Liver (tissue), 9 donors: Measurements from ENCODE around the gene PUS3. TPM values are rescaled to one million over a fixed set of nuclear protein-coding genes. Genes with fewer than 3 reads are reported as not detected.
A peak's percentile ranks its signal among the peaks of the same experiment; 100 is the strongest.

Source experiments
- DNase-seq: peaks from one replicate; pipeline ENCODE4 v3.0.0-alpha.2; 2017; ENCODE audit warnings: low spot score
- H3K27ac ChIP-seq, 2 donors: one replicate each; pipeline ENCODE4 v1.7.0; 2013; ENCODE audit warnings: inconsistent platforms in 2 of 2, low read length in 2 of 2, control low read depth in 1 of 2, low read depth in 1 of 2, mild to moderate bottlenecking in 1 of 2
- H3K27me3 ChIP-seq, 4 donors: one replicate each; pipeline versions ENCODE4 v1.6.1 to v1.7.0; 2013; ENCODE audit warnings: low read length in 3 of 4, inconsistent platforms in 1 of 4, mild to moderate bottlenecking in 1 of 4, moderate library complexity in 1 of 4; ENCODE audit not compliant: control insufficient read depth in 4 of 4, insufficient read depth in 4 of 4
- H3K36me3 ChIP-seq, 4 donors: one replicate each; pipeline versions ENCODE4 v1.6.1 to v1.7.0; 2013; ENCODE audit warnings: low read length in 3 of 4, mild to moderate bottlenecking in 3 of 4, low read depth in 1 of 4, moderate library complexity in 1 of 4; ENCODE audit not compliant: control insufficient read depth in 4 of 4, insufficient read depth in 3 of 4
- H3K4me1 ChIP-seq, 4 donors: one replicate each; pipeline versions ENCODE4 v1.6.1 to v1.7.0; 2013; ENCODE audit warnings: low read length in 3 of 4, mild to moderate bottlenecking in 3 of 4, moderate library complexity in 1 of 4; ENCODE audit not compliant: control insufficient read depth in 4 of 4, insufficient read depth in 4 of 4
- H3K4me3 ChIP-seq, 3 donors: one replicate each; pipeline versions ENCODE4 v1.6.1 to v1.7.0; 2013; ENCODE audit warnings: low read length in 3 of 3, control low read depth in 1 of 3, low read depth in 1 of 3, mild to moderate bottlenecking in 1 of 3
- H3K9ac ChIP-seq, 2 donors: one replicate each; pipeline ENCODE4 v1.7.0; 2013; ENCODE audit warnings: low read length in 2 of 2, mild to moderate bottlenecking in 2 of 2, moderate library complexity in 2 of 2, control low read depth in 1 of 2, low read depth in 1 of 2
- H3K9me3 ChIP-seq, 4 donors: one replicate each; pipeline versions ENCODE4 v1.6.1 to v1.7.0; 2013; ENCODE audit warnings: low read length in 3 of 4; ENCODE audit not compliant: control insufficient read depth in 4 of 4
- EGR1 ChIP-seq, 2 donors: IDR thresholded peaks; 2 replicates each; pipeline ENCODE4 v1.6.1; 2016 to 2018; ENCODE audit warnings: antibody characterized with exemption in 2 of 2, low read depth in 2 of 2
- FOXA1 ChIP-seq: IDR thresholded peaks from 2 replicates; pipeline ENCODE4 v1.6.1; 2016; ENCODE audit warnings: antibody characterized with exemption
- FOXA2 ChIP-seq: IDR thresholded peaks from 2 replicates; pipeline ENCODE4 v1.6.1; 2016; ENCODE audit warnings: antibody characterized with exemption
- HNF4A ChIP-seq, 2 donors: conservative IDR thresholded peaks; 2 replicates each; pipeline ENCODE4 v1.6.1; 2016; ENCODE audit warnings: antibody characterized with exemption in 2 of 2, mild to moderate bottlenecking in 2 of 2
- JUND ChIP-seq, 2 donors: IDR thresholded peaks; 2 replicates each; pipeline ENCODE4 v1.6.1; 2016; ENCODE audit warnings: antibody characterized with exemption in 2 of 2
- NR2F2 ChIP-seq: IDR thresholded peaks from 2 replicates; pipeline ENCODE4 v1.6.1; 2016; ENCODE audit warnings: antibody characterized with exemption
- RAD21 ChIP-seq, 2 donors: IDR thresholded peaks; 2 replicates each; pipeline ENCODE4 v1.6.1; 2016; ENCODE audit warnings: antibody characterized with exemption in 2 of 2, mild to moderate bottlenecking in 2 of 2
- SP1 ChIP-seq: IDR thresholded peaks from 2 replicates; pipeline ENCODE4 v1.6.1; 2018; ENCODE audit warnings: antibody characterized with exemption, mild to moderate bottlenecking
- TAF1 ChIP-seq: conservative IDR thresholded peaks from 2 replicates; pipeline ENCODE4 v1.6.1; 2016; ENCODE audit warnings: antibody characterized with exemption, mild to moderate bottlenecking
- YY1 ChIP-seq: IDR thresholded peaks from 2 replicates; pipeline ENCODE4 v1.6.1; 2016; ENCODE audit warnings: antibody characterized with exemption, mild to moderate bottlenecking
- WGBS: extraction: QIAGEN DNeasy Blood & Tissue Kit; methylation state at CpG from one replicate; pipeline ENCODE4 v1.1.7; 2013; 5-methylcytosine and 5-hydroxymethylcytosine counted together
- polyA plus RNA-seq, 2 donors: library from polyadenylated mRNA; stranded (reverse) in 1 of 2; unstranded in 1 of 2; fragments of 200-250 nt in 1 of 2; fragments of >200 nt in 1 of 2; fragmentation: Nextera tagmentation in 1 of 2; extraction: Ambion mirVana in 1 of 2; gene quantifications; one replicate each; pipeline versions ENCODE4 v1.2.1 to v1.2.3, GENCODE V29; 2013 to 2015
- total RNA-seq, 2 donors: library from RNA; depleted of rRNA; stranded (reverse); fragments of >200 nt; gene quantifications; one replicate each; pipeline ENCODE4 v1.2.3, GENCODE V29; 2014
- TF ChIP-seq, protein P1 (sequence below): IDR thresholded peaks from 2 replicates; pipeline ENCODE4 v1.6.1; 2016; ENCODE audit warnings: antibody characterized with exemption
- TF ChIP-seq, protein P2 (sequence below): fragments of 150-350 bp; IDR thresholded peaks from 2 replicates; pipeline ENCODE4 v1.5.1; 2017; ENCODE audit warnings: improper control_type of control experiment, low read depth, low read length; ENCODE audit not compliant: missing input control
- TF ChIP-seq, protein P3 (sequence below): IDR thresholded peaks from 2 replicates; pipeline ENCODE4 v1.6.1; 2016; ENCODE audit warnings: antibody characterized with exemption
- TF ChIP-seq, protein P4 (sequence below): IDR thresholded peaks from 2 replicates; pipeline ENCODE4 v1.6.1; 2016; ENCODE audit warnings: antibody characterized with exemption, mild to moderate bottlenecking
- TF ChIP-seq, protein P5 (sequence below): IDR thresholded peaks from 2 replicates; pipeline ENCODE4 v1.6.1; 2016; ENCODE audit warnings: antibody characterized with exemption
- donor health status: healthy.
- donor health status: healthy.
- donor health status: healthy.
- donor health status: healthy.
- donor health status: healthy.

PUS3 gene
- total and polyA plus RNA-seq, 4 donors, result 15.5 to 22.2 (median 17.1) TPM

DNA sequence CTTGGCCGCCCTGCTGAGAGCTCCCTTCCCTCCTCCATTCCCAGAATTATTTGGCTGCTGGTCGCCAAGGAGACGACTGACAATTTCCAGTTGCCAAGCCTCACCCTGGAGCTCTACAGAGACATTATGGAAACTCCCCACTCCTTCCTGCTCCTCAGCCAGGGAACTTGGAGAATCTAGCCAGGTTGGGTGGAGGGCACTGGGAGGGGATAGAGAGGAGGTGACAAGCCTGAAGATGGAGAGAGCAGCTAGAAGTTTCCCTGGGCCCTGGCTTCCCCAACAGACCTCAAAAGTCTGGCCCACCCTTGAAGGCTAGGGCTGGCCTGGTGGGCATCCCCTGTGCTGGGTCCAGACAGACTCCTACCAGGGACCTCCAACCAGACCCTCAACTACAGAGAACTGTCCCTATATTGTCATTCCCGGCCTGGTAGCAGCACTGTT, 36.1 kb upstream of the PUS3 start:
- DNase-seq, result no peak
- H3K9me3 ChIP-seq, result no peaks in the 10 kb centered on the region
- H3K4me1 ChIP-seq, result peaks cover 0 to 5% (median 1%) of the 10 kb centered on the region in 4 donors
- H3K4me3 ChIP-seq, result no peak overlapping the region
- no peak overlapping the region for H3K27ac ChIP-seq
- 75% methylated on average over 4 of the region's 4 CpGs for WGBS
- no peaks in the 10 kb centered on the region for H3K36me3 ChIP-seq
- H3K9ac ChIP-seq, result no peak overlapping the region
- no peak for TF ChIP-seq TAF1
- no peak for TF ChIP-seq SP1
- TF ChIP-seq, protein P1, sequence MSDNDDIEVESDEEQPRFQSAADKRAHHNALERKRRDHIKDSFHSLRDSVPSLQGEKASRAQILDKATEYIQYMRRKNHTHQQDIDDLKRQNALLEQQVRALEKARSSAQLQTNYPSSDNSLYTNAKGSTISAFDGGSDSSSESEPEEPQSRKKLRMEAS, result no peak
- no peak for TF ChIP-seq JUND (IDR thresholded peaks at IDR 0.05)
- TF ChIP-seq, protein P2, sequence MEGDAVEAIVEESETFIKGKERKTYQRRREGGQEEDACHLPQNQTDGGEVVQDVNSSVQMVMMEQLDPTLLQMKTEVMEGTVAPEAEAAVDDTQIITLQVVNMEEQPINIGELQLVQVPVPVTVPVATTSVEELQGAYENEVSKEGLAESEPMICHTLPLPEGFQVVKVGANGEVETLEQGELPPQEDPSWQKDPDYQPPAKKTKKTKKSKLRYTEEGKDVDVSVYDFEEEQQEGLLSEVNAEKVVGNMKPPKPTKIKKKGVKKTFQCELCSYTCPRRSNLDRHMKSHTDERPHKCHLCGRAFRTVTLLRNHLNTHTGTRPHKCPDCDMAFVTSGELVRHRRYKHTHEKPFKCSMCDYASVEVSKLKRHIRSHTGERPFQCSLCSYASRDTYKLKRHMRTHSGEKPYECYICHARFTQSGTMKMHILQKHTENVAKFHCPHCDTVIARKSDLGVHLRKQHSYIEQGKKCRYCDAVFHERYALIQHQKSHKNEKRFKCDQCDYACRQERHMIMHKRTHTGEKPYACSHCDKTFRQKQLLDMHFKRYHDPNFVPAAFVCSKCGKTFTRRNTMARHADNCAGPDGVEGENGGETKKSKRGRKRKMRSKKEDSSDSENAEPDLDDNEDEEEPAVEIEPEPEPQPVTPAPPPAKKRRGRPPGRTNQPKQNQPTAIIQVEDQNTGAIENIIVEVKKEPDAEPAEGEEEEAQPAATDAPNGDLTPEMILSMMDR, result no peak
- no peak for TF ChIP-seq RAD21 (IDR thresholded peaks at IDR 0.05)
- TF ChIP-seq HNF4A (conservative IDR thresholded peaks at IDR 0.05), result no peak
- TF ChIP-seq FOXA1, result no peak
- no peak for TF ChIP-seq FOXA2
- TF ChIP-seq, protein P3, sequence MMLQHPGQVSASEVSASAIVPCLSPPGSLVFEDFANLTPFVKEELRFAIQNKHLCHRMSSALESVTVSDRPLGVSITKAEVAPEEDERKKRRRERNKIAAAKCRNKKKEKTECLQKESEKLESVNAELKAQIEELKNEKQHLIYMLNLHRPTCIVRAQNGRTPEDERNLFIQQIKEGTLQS, result no peak
- TF ChIP-seq, protein P4, sequence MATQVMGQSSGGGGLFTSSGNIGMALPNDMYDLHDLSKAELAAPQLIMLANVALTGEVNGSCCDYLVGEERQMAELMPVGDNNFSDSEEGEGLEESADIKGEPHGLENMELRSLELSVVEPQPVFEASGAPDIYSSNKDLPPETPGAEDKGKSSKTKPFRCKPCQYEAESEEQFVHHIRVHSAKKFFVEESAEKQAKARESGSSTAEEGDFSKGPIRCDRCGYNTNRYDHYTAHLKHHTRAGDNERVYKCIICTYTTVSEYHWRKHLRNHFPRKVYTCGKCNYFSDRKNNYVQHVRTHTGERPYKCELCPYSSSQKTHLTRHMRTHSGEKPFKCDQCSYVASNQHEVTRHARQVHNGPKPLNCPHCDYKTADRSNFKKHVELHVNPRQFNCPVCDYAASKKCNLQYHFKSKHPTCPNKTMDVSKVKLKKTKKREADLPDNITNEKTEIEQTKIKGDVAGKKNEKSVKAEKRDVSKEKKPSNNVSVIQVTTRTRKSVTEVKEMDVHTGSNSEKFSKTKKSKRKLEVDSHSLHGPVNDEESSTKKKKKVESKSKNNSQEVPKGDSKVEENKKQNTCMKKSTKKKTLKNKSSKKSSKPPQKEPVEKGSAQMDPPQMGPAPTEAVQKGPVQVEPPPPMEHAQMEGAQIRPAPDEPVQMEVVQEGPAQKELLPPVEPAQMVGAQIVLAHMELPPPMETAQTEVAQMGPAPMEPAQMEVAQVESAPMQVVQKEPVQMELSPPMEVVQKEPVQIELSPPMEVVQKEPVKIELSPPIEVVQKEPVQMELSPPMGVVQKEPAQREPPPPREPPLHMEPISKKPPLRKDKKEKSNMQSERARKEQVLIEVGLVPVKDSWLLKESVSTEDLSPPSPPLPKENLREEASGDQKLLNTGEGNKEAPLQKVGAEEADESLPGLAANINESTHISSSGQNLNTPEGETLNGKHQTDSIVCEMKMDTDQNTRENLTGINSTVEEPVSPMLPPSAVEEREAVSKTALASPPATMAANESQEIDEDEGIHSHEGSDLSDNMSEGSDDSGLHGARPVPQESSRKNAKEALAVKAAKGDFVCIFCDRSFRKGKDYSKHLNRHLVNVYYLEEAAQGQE, result no peak
- TF ChIP-seq, protein P5, sequence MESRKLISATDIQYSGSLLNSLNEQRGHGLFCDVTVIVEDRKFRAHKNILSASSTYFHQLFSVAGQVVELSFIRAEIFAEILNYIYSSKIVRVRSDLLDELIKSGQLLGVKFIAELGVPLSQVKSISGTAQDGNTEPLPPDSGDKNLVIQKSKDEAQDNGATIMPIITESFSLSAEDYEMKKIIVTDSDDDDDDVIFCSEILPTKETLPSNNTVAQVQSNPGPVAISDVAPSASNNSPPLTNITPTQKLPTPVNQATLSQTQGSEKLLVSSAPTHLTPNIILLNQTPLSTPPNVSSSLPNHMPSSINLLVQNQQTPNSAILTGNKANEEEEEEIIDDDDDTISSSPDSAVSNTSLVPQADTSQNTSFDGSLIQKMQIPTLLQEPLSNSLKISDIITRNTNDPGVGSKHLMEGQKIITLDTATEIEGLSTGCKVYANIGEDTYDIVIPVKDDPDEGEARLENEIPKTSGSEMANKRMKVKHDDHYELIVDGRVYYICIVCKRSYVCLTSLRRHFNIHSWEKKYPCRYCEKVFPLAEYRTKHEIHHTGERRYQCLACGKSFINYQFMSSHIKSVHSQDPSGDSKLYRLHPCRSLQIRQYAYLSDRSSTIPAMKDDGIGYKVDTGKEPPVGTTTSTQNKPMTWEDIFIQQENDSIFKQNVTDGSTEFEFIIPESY, result no peak
- no peak for TF ChIP-seq NR2F2
- no peak for TF ChIP-seq YY1
- no peak for TF ChIP-seq EGR1 (IDR thresholded peaks at IDR 0.05; ENCODE audit: low read depth in 2 of 2)
- H3K27me3 ChIP-seq, result no peaks in the 10 kb centered on the region

DNA sequence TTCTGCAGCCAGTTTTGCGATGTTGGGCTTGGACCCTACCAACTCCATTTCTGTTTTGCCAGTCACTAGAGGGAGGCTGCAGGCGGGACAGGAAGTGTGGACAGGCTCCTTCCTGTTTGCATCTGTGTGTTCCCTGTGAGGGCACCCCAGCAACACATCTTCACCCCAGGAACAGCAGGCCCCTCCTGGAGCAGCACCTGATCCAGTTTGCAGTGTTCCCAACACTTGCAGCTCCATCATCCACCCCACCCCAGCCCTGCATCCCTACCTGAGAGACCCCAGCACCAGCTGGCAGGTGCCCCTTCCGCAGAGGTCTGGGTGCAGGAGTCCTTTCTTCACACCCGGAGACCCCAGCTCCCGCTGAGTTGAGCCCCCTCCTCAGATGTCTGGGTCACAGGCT, 35.4 kb upstream of the PUS3 start:
- Histone ChIP-seq H3K36me3 (no peaks in the 10 kb centered on the region), H3K27ac (no peak overlapping the region), H3K9ac (no peak overlapping the region), H3K9me3 (no peaks in the 10 kb centered on the region), H3K27me3 (no peaks in the 10 kb centered on the region), H3K4me1 (peaks cover 0 to 5% (median 1%) of the 10 kb centered on the region in 4 donors), H3K4me3 (no peak overlapping the region)
- WGBS, result 90% methylated on average over 5 of the region's 5 CpGs
- TF ChIP-seq TAF1 (no peak), FOXA2 (no peak), SP1 (no peak)
- TF ChIP-seq, protein P5, result no peak
- DNase-seq, result peak; percentile 19
